Measurements from ENCODE around the gene CMBL. TPM values are rescaled to one million over a fixed set of nuclear protein-coding genes. Genes with fewer than 3 reads are reported as not detected.

CMBL gene
- polyA plus RNA-seq, 3 donors, result 0.39 to 5.4 TPM; not detected in 1

DNA sequence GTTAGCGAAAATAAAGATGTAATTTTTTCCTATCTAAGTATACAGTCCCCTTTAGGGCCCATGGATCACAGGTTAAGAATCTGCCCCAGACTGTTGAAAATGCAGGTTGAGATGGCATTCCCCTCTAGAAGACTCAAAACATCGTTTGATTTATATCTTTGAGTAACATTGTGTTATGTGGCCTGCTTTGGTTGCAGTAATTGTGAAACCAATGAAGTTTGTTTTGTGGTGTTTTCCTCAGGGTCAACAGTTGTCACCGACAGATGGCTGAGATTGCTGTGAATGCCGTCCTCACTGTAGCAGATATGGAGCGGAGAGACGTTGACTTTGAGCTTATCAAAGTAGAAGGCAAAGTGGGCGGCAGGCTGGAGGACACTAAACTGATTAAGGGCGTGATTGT lies 49.8 kb downstream of the CMBL start:
- no peaks in the 10 kb centered on the region for H3K27me3 ChIP-seq (ENCODE audit: control insufficient read depth in 2 of 2, insufficient read depth in 2 of 2, low read length in 2 of 2)
- H2AFZ ChIP-seq (ENCODE audit: insufficient read depth, low read depth, low read length, poor library complexity, severe bottlenecking), result no peak overlapping the region
- no peaks in the 10 kb centered on the region for H3K9me3 ChIP-seq (replicated peaks in 1 of 2; ENCODE audit: control insufficient read depth in 1 of 2, insufficient read depth in 1 of 2, low read length in 2 of 2)
- H3K9ac ChIP-seq (ENCODE audit: insufficient read depth, low read length, poor library complexity, severe bottlenecking), result no peak overlapping the region
- no peaks in the 10 kb centered on the region for H3K4me1 ChIP-seq (ENCODE audit: control insufficient read depth in 1 of 2, insufficient read depth in 2 of 2, low read length in 2 of 2)
- Mint-ChIP-seq H3K36me3 (peaks cover 87 to 95% of the 10 kb centered on the region in 2 donors), H3K27me3 (ENCODE audit: low read depth in 3 of 3) (peaks cover 0 to 1% (median 0%) of the 10 kb centered on the region in 3 donors), H3K4me1 (peaks cover 2% of the 10 kb centered on the region), H3K9me3 (no peaks in the 10 kb centered on the region), H3K27ac (peak overlapping the region in 2 of 7 donors; percentile 42 to 71), H3K4me3 (no peak overlapping the region)
- H3K27ac ChIP-seq (ENCODE audit: low read depth in 1 of 2, low read length in 2 of 2), result no peak overlapping the region
- H4K20me1 ChIP-seq (ENCODE audit: insufficient read depth, low read length), result peaks cover 86% of the 10 kb centered on the region
- WGBS (ENCODE audit: insufficient coverage), result 97% methylated on average over 5 of the region's 8 CpGs
- no peak overlapping the region for H3K4me2 ChIP-seq (replicated peaks; ENCODE audit: extremely low read depth, low read length, poor library complexity, severe bottlenecking)
- peaks cover 57% of the 10 kb centered on the region for H3K79me2 ChIP-seq (ENCODE audit: insufficient read depth, low read length)
- peaks cover 88 to 95% of the 10 kb centered on the region in 2 donors for H3K36me3 ChIP-seq (replicated peaks in 1 of 2; ENCODE audit: control insufficient read depth in 1 of 2, insufficient read depth in 2 of 2, low read length in 2 of 2)
- no peak for TF ChIP-seq CTCF (IDR thresholded peaks at IDR 0.05)
- intact Hi-C loops (cut with micrococcal nuclease), result loop anchor here in 1 of 2 donors (10.0 kb wide), 1 partner anchor 167 kb away; no protein-coding TSS in a partner anchor
- DNase-seq, result no peak
- H3K4me3 ChIP-seq (replicated peaks in 1 of 3; ENCODE audit: low read depth in 2 of 3, low read length in 3 of 3), result no peak overlapping the region

GRCh38 chr5:10254686-10255085 lies 53.0 kb downstream of the CMBL start:
- Histone ChIP-seq H3K36me3 (replicated peaks in 1 of 2; ENCODE audit: control insufficient read depth in 1 of 2, insufficient read depth in 2 of 2, low read length in 2 of 2) (peaks cover 56 to 63% of the 10 kb centered on the region in 2 donors), H3K4me2 (replicated peaks; ENCODE audit: extremely low read depth, low read length, poor library complexity, severe bottlenecking) (no peak overlapping the region), H3K27me3 (ENCODE audit: control insufficient read depth in 2 of 2, insufficient read depth in 2 of 2, low read length in 2 of 2) (no peaks in the 10 kb centered on the region), H4K20me1 (ENCODE audit: insufficient read depth, low read length) (peaks cover 91% of the 10 kb centered on the region), H2AFZ (ENCODE audit: insufficient read depth, low read depth, low read length, poor library complexity, severe bottlenecking) (no peak overlapping the region), H3K4me3 (replicated peaks in 1 of 3; ENCODE audit: low read depth in 2 of 3, low read length in 3 of 3) (no peak overlapping the region), H3K9me3 (replicated peaks in 1 of 2; ENCODE audit: control insufficient read depth in 1 of 2, insufficient read depth in 1 of 2, low read length in 2 of 2) (no peaks in the 10 kb centered on the region), H3K27ac (ENCODE audit: low read depth in 1 of 2, low read length in 2 of 2) (no peak overlapping the region), H3K4me1 (ENCODE audit: control insufficient read depth in 1 of 2, insufficient read depth in 2 of 2, low read length in 2 of 2) (peaks cover 14 to 19% of the 10 kb centered on the region in 2 donors), H3K9ac (ENCODE audit: insufficient read depth, low read length, poor library complexity, severe bottlenecking) (no peak overlapping the region), H3K79me2 (ENCODE audit: insufficient read depth, low read length) (peaks cover 84% of the 10 kb centered on the region)
- Mint-ChIP-seq H3K27me3 (ENCODE audit: low read depth in 3 of 3) (peaks cover 0 to 1% (median 0%) of the 10 kb centered on the region in 3 donors), H3K4me1 (peaks cover 19% of the 10 kb centered on the region), H3K36me3 (peaks cover 57 to 68% of the 10 kb centered on the region in 2 donors), H3K9me3 (no peaks in the 10 kb centered on the region), H3K27ac (peak overlapping the region in 2 of 7 donors; percentile 45 to 67), H3K4me3 (no peak overlapping the region)
- intact Hi-C loops (cut with micrococcal nuclease), result loop anchor here in 1 of 2 donors (10.0 kb wide), 1 partner anchor 170 kb away; no protein-coding TSS in a partner anchor
- no peak for TF ChIP-seq CTCF (IDR thresholded peaks at IDR 0.05)
- 100% methylated on average over 1 of the region's 2 CpGs for WGBS (ENCODE audit: insufficient coverage)
- DNase-seq, result no peak
